Smooth muscle cell of the brain vasculature (primary cell): ENCODE data around the gene TAAR6.
"Not testable (repeated sequence)": the region's sequence is repeated elsewhere in the genome, so short reads cannot be mapped to it uniquely, and the experiment has no call there.

Experiments used
- DNase-seq: peaks from one replicate; pipeline ENCODE4 v3.0.0-alpha.2; 2012; ENCODE audit warnings: low read depth, low spot score

Gene TAAR6

DNA sequence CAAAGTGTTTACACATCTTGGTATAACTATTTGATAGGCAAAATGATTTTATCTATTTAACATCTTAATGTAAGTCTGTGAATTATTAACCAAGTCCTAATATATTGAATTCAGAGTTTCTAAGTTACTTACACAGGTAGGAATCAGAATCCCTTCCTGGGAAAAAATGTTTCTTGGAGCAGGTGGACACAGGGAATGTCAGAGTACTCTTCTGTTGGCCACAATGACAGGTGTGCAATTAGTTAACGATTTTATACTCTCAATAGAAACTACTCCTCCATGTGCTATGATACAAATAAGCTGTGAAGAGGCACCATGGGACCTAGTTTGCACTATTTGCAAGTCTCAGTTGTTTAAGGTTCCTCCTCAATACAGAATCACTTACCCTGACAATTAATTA is 20.2 kb downstream of the TAAR6 start:
- no peak for DNase-seq

DNA sequence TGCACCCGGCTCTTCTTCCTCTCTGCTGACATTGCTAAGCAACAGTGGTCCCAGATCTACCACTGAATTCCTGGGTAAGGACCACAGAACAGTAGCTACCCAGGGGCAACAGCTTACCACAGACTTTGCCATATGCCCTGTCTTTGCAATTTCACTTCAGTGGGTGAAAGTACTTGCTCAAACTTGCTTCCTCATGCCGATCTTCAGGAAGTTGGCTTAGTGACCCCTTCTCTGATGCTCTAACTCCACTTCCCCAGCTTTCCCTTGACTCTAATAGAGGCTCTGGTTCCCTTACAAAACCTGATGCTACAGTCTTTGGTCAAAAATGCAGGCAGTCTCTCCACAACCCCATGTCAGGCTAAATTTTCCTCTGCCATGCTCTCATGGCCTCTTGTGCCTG is 22.7 kb downstream of the TAAR6 start:
- no peak for DNase-seq

DNA sequence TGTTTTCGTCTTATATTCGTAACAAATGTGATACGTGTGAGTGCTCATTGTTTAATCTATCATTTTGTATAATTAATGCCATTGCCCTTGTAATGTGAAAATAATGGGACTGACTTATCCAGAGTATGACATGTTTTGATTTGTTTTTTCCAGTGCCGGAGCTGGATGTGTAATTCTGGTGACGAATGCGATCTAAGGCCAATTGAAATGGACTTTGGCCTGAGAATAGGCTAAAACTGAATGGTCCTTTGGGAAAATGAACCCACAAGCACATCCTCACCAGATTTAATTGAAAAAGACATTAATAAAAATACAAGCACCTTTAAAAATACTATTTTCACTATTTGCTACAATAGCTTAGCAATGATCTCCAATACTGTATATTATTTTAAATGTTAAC is 26.1 kb downstream of the TAAR6 start:
- no peak for DNase-seq

DNA sequence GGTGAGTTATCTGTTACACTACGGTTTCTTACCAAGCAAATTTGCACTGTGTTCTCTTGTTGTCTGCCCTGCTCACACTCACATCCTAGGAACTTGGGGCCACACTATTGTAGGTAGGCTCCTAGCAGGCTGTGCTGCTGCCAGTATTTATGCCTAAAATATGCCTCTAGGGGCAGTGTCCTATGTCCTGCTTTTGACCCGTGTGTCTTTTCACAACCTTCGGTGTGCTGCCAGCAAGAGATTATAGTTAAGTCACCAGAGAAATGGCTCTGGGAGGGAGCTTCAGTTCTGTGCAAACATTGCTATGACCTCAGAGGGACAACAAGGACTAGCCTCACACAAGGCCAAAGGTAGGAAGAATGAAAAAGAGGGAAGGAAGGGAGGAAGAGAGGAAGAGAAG is 28.4 kb downstream of the TAAR6 start:
- DNase-seq = no peak

DNA sequence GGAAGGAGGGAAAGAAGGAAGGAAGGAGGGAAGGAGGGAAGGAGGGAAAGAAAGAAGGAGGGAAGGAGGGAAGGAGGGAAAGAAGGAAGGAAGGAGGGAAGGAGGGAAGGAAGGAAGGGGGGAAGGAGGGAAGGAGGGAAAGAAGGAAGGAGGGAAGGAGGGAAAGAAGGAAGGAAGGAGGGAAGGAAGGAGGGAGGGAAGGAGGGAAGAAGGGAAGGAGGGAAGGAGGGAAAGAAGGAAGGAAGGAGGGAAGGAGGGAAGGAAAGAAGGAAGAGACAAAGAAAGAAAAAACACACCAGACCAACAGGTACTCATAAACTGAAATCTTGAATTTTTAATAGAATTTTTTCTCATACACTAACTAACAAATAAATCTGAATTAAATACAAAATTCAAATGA is 30.8 kb downstream of the TAAR6 start:
- DNase-seq = not testable (repeated sequence)

DNA sequence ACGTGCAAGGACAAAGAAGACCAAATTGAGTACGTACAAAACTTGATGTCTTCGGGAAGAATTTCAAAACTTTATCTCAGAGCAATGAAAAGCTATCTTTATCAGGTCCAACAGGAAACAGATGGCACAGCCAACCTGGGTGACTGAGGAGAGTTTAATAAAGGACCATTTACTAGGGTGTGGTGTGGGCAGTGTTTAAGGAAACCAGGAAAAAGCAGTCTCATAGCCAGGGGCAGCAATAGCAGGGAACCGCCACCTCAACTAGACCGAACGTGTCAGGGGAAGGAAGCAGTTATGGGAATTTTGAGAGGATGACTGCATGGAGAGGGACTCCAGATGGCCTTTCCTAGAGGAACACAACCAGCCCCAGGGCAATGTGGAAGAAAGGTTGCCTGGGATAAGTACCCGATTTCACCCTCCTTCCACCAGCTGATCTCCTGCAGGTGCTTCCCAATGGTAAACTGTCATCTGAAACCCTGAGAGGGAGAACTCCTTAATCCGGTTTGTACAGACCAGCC is 34.6 kb downstream of the TAAR6 start:
- DNase-seq = no peak

DNA sequence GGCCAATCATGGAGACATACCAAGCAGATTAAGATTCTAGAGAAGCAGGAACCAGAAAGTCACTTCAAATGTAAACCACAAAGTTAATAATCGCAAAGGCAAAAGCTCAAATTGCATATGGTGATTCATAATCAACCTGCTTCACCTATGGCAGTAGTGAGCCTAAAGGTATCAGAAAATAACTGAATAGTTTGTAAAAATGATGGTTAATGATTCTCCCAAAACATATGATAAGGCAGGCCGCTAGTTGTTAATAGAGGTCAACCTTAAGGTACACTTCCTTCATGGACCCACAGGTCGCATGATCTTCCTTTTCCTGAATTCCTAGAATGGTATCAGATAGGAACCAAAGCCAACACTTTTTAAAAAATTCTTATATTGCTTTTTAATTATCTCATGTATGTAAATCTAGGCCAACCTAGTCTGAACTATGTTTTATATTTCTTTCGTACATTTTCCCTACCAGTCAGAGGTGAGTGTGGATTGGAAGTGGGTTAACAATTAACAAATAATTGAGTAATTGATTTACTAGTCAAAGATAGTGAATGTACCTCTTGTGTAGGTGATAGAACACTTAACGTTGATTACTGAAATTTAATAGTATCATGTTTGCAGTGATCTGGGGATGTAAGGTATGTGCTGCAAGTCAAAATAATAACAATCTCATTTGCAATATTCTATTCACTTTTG is 37.6 kb downstream of the TAAR6 start:
- no peak for DNase-seq

DNA sequence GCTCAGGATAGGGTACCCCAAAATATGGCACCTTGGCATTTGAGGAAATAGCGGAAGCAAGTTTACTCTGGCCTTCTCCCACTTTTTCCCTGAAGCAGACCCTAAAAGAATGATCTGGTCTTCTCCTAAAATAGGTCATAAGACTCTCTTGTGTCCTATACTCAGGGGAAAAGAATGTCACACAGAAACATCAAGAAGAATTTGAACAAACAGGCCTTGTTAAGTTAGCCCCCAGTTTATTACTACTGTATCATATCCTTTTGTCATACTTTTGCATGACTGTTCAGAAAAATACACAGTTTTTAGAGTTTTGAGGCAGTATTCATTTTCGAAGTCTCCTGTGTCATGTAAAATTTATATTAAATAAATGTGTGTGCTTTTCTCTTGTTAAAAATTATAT is 41.5 kb downstream of the TAAR6 start:
- DNase-seq = no peak

DNA sequence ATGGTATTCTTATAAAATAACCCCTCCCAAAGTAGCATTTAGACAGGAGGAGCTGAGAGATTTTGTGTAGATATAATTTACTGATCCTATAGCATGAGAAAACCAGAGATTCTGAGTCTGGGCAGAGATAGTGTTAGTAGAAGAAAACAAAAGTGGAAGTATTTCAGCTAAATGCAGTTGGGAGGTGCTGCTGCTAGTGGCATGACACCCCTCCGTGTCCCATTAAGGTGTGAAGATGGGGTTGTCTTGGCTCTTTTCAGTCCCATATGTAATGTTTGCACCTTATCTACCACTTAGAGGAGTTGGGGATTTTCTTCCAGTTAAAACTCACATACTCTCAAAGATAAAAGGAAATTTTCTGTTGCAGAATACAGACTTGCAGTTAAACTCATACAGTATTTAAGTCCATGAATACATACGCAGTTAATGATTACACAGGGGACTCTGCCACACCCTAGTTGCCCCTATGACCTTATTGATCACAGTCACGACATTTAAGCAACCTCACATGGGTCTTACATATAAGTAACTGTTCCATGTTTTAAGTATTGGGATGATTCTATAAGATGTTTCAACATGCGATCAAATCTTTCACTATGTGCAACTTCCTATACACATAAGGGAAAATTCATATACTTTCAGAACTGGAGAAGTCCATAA is 42.5 kb downstream of the TAAR6 start:
- no peak for DNase-seq

DNA sequence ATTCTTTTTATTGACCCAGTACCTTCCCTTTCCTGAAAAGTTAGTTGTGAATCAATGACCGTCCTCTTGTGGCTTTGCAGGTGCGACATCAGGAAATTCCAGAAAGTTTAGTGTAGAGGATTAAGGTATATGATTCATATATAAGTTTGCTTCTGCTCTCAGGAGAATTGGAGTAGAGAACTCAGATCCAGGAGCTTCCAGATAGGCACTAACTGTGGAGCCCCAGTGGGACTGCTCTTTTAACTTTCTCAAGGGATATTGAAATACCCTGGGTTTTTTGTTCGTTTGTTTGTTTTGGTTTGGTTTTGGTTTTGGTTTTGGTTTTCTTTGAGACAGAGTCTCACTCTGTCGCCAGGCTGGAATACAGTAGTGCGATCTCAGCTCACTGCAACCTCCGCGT is 44.4 kb downstream of the TAAR6 start:
- DNase-seq = no peak

DNA sequence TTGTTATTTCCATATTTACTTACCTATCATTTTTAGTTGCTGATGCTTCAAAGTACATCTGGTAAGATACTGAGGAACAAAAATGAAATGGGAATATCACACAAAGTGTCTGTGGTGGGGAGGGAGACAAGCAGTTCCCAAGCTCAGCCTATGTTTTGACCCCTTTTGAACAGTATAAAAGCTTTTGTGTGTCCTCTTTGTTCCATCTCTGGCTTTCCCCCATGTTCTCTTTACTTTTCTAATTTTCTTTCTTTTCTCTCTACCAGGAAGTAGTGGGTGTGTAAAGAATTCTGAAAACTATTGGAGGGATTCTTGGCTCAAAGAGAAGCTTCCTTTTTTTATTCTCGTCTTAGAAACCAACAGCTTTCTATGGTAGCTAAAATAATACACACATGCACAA is 46.6 kb downstream of the TAAR6 start:
- no peak for DNase-seq
